ENCODE measurements around the gene GAS2L2. TPM values are rescaled to one million over a fixed set of nuclear protein-coding genes. Genes with fewer than 3 reads are reported as not detected.

The GAS2L2 gene
- total RNA-seq, 1 donor from 2014 or later, result not detected

DNA sequence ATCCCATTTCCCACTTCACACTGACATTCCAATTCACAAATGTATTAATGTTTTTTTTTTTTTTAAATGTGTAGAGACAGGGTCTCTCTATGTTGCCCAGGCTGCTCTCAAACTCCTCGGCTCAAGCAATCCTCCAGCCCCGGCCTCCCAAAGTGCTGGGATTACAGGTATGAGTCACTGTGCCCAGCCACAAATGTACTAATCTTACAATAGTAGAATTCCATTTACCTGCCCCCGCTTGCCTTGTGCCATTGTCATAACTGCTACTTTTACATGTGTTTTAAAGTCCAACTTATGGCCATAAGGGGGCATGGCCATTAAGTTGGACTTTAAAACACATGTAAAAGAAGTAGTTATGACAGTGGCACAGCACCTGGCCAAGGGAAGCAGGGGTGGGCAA, 37.8 kb upstream of the GAS2L2 start:
- no peak overlapping the region for H3K27ac ChIP-seq

DNA sequence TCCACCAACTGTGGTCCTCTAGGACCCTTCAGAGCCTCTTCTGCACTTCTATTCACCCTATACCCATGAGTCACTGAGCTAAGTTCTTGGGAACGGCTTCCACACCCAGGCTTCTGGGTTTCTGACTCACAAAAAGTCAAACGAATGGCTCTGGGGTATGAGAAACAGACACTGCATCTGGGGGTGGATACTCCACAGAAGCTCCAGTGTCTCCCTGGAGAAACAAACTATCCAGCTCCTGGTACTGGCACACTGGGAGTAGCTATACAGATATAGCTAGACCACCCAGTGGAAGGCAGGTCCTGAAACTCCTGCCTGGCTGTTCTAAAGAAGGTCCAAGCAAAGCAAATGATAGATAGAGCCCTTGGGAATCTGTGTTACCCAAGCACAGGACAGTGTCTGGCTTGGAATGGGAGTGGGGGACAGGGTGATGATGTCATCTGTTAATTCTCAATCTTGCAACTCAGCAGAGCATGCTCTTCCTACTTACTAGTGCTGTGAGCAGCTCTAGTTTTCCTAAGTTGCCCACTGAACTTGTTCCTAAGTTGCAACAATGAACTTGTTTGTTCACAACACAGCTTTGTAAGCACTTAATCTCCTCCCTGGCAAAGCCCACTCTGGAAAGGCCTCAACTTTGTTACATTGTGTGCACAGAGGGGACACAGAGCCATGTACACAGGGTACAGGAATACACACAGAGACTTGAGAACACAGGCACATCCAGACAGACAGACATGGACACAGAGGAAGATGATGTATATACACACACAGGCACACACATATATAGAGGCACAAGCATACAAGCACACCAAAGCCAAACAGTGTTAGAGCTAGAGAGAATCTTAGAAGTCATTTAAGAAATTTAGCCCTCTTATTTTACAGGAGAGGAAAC, 35.7 kb upstream of the GAS2L2 start:
- Histone ChIP-seq H3K27ac (peak overlapping the region; percentile 44), H3K36me3 (no peaks in the 10 kb centered on the region), H3K4me1 (peaks cover 51% of the 10 kb centered on the region), H3K4me3 (no peak overlapping the region), H3K9me3 (no peaks in the 10 kb centered on the region), H3K27me3 (no peaks in the 10 kb centered on the region)
- DNase-seq (ENCODE audit: extremely low spot score in 2 of 2), result no peak
- intact Hi-C loops (cut with DNase I), result no loop called here
- no peak for TF ChIP-seq POLR2A (IDR thresholded peaks at IDR 0.05)
- TF ChIP-seq POLR2AphosphoS5 (IDR thresholded peaks at IDR 0.05; ENCODE audit: insufficient read depth in 1 of 2, low read depth in 1 of 2), result peak in 1 of 2 donors; percentile 13

More for the DNA sequence above, 37.8 kb upstream of the GAS2L2 start:
- peaks cover 38% of the 10 kb centered on the region for H3K4me1 ChIP-seq
- TF ChIP-seq, protein P1, sequence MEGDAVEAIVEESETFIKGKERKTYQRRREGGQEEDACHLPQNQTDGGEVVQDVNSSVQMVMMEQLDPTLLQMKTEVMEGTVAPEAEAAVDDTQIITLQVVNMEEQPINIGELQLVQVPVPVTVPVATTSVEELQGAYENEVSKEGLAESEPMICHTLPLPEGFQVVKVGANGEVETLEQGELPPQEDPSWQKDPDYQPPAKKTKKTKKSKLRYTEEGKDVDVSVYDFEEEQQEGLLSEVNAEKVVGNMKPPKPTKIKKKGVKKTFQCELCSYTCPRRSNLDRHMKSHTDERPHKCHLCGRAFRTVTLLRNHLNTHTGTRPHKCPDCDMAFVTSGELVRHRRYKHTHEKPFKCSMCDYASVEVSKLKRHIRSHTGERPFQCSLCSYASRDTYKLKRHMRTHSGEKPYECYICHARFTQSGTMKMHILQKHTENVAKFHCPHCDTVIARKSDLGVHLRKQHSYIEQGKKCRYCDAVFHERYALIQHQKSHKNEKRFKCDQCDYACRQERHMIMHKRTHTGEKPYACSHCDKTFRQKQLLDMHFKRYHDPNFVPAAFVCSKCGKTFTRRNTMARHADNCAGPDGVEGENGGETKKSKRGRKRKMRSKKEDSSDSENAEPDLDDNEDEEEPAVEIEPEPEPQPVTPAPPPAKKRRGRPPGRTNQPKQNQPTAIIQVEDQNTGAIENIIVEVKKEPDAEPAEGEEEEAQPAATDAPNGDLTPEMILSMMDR (IDR thresholded peaks at IDR 0.05), result no peak
- TF ChIP-seq POLR2AphosphoS5 (IDR thresholded peaks at IDR 0.05; ENCODE audit: insufficient read depth in 1 of 2, low read depth in 1 of 2) (no peak), POLR2A (IDR thresholded peaks at IDR 0.05) (no peak)
- H3K4me3 ChIP-seq, result no peak overlapping the region
- H3K36me3 ChIP-seq, result no peaks in the 10 kb centered on the region
- DNase-seq (ENCODE audit: extremely low spot score in 2 of 2), result no peak
- no peaks in the 10 kb centered on the region for H3K9me3 ChIP-seq
- intact Hi-C loops (cut with DNase I), result no loop called here
- no peaks in the 10 kb centered on the region for H3K27me3 ChIP-seq

DNA sequence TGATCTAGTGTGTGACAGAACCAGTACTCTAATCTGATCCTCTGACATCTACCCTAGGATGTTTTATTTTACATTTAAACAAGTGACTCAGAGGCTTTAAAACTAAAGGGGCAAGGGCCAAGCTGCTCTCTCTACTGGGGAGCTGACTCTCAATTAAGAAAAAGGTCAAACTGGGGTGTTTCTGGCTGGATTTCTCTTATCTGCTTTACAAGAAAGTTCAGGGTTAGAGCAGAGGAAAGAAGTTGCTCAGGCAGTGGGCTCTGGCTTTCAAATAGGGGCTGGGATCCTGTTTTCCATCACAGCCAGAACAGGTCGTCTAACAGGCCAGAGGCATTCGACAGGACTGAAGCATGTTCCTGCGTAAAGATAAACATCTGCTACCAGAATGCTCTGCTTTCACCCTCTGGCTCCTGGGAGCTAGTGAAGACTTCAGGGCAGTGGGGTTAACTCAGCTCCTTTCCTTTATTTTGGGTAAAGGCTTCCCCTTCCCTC, 33.9 kb upstream of the GAS2L2 start:
- H3K36me3 ChIP-seq, result no peaks in the 10 kb centered on the region
- H3K27me3 ChIP-seq, result no peaks in the 10 kb centered on the region
- intact Hi-C loops (cut with DNase I), result no loop called here
- H3K27ac ChIP-seq, result peak overlapping the region; percentile 50
- H3K9me3 ChIP-seq, result no peaks in the 10 kb centered on the region
- H3K4me1 ChIP-seq, result peaks cover 63% of the 10 kb centered on the region
- TF ChIP-seq POLR2AphosphoS5 (IDR thresholded peaks at IDR 0.05; ENCODE audit: insufficient read depth in 1 of 2, low read depth in 1 of 2) (peak in 1 of 2 donors; percentile 40), POLR2A (IDR thresholded peaks at IDR 0.05) (no peak)
- no peak for DNase-seq (ENCODE audit: extremely low spot score in 2 of 2)
- H3K4me3 ChIP-seq, result no peak overlapping the region

DNA sequence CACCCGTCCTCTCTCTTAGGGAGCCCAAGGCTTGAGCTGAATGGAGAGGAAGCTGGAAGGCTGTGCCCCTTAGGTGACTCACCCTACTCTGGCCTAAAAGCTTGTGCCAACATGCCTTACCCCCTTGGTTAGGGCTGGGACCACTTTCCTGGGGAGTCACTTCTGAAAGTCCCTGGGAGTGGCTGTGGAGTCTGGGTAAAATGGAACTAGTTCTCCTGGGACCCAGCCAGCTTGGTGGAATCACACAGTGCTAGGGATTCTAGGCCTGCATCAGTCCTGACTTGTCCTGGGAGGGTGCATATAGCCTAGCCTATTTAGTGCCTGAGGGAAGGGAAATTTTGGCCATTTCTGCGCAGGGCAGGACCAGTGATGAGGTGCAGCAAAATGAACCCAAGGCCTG, 31.9 kb upstream of the GAS2L2 start:
- H3K27ac ChIP-seq, result no peak overlapping the region
- H3K4me1 ChIP-seq, result peaks cover 63% of the 10 kb centered on the region
- TF ChIP-seq POLR2A (IDR thresholded peaks at IDR 0.05) (no peak), POLR2AphosphoS5 (IDR thresholded peaks at IDR 0.05; ENCODE audit: insufficient read depth in 1 of 2, low read depth in 1 of 2) (no peak)
- TF ChIP-seq, protein P1 (IDR thresholded peaks at IDR 0.05), result no peak
- H3K27me3 ChIP-seq, result no peaks in the 10 kb centered on the region
- no peak for DNase-seq (ENCODE audit: extremely low spot score in 2 of 2)
- no peaks in the 10 kb centered on the region for H3K36me3 ChIP-seq
- H3K4me3 ChIP-seq, result no peak overlapping the region
- H3K9me3 ChIP-seq, result no peaks in the 10 kb centered on the region
- intact Hi-C loops (cut with DNase I), result no loop called here

DNA sequence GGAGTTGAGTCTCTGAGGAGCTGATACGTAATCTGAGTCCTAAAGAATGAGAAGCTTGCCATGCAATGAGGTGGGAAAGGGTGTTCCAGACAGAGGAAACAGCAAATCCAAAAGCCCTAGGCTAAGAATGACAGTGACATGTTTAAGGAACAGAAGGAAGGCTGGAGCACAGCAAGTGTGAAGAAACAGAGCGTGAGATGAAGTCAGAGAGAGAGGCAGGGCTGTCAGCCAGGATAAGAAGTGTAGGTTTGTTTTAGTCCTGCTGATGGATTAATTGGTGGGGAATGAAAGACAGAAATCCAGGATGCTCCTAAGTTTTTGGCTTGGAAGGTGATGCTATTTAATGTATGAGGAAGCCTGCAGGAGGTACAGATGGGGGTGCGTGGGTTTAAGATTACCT, 27.9 kb upstream of the GAS2L2 start:
- TF ChIP-seq POLR2A (IDR thresholded peaks at IDR 0.05) (no peak), POLR2AphosphoS5 (IDR thresholded peaks at IDR 0.05; ENCODE audit: insufficient read depth in 1 of 2, low read depth in 1 of 2) (no peak)
- TF ChIP-seq, protein P1 (IDR thresholded peaks at IDR 0.05), result no peak
- Histone ChIP-seq H3K4me1 (peaks cover 31% of the 10 kb centered on the region), H3K9me3 (no peaks in the 10 kb centered on the region), H3K27me3 (no peaks in the 10 kb centered on the region), H3K27ac (no peak overlapping the region), H3K36me3 (no peaks in the 10 kb centered on the region), H3K4me3 (no peak overlapping the region)
- intact Hi-C loops (cut with DNase I), result no loop called here
- DNase-seq (ENCODE audit: extremely low spot score in 2 of 2), result no peak

Data from vagina (tissue), 2 donors.